Lung (tissue), 12 donors: Measurements from ENCODE around the gene BBOX1. TPM values are rescaled to one million over a fixed set of nuclear protein-coding genes. Genes with fewer than 3 reads are reported as not detected.
A peak's percentile ranks its signal among the peaks of the same experiment; 100 is the strongest.

Experiments used
- ATAC-seq: fragments of 200-7000 bp; cut with Tn5 transposase; one replicate; pipeline ENCODE4 v1.9.1; 2020; ENCODE audit warnings: moderate number of reproducible peaks; ENCODE audit not compliant: insufficient read depth, low FRiP score
- DNase-seq, 3 donors: peaks; one replicate each; pipeline ENCODE4 v3.0.0-alpha.2; 2013 to 2017
- H3K27ac ChIP-seq, 2 donors: one replicate each; pipeline ENCODE4 v1.5.1; 2013; ENCODE audit warnings: mild to moderate bottlenecking in 2 of 2, moderate library complexity in 2 of 2, control low read depth in 1 of 2, inconsistent platforms in 1 of 2, low read depth in 1 of 2, low read length in 1 of 2
- H3K27me3 ChIP-seq, 3 donors: one replicate each; pipeline ENCODE4 v1.5.1; 2013; ENCODE audit warnings: low read length in 2 of 3; ENCODE audit not compliant: control insufficient read depth in 3 of 3, insufficient read depth in 3 of 3
- H3K36me3 ChIP-seq, 4 donors: one replicate each; pipeline ENCODE4 v1.5.1; 2013; ENCODE audit warnings: low read length in 4 of 4, mild to moderate bottlenecking in 1 of 4, moderate library complexity in 1 of 4; ENCODE audit not compliant: control insufficient read depth in 4 of 4, insufficient read depth in 4 of 4
- H3K4me1 ChIP-seq, 5 donors: one replicate each; pipeline ENCODE4 v1.5.1; 2013; ENCODE audit warnings: low read length in 5 of 5, mild to moderate bottlenecking in 2 of 5, moderate library complexity in 1 of 5; ENCODE audit not compliant: control insufficient read depth in 5 of 5, insufficient read depth in 5 of 5
- H3K4me3 ChIP-seq: one replicate; pipeline ENCODE4 v1.5.1; 2013; ENCODE audit warnings: mild to moderate bottlenecking, control low read depth, moderate library complexity
- H3K9ac ChIP-seq, 2 donors: one replicate each; pipeline ENCODE4 v1.5.1; 2013; ENCODE audit warnings: low read length in 2 of 2, control low read depth in 1 of 2; ENCODE audit not compliant: insufficient read depth in 1 of 2
- H3K9me3 ChIP-seq, 4 donors: one replicate each; pipeline ENCODE4 v1.5.1; 2013; ENCODE audit warnings: low read length in 3 of 4, mild to moderate bottlenecking in 1 of 4, moderate library complexity in 1 of 4; ENCODE audit not compliant: control insufficient read depth in 4 of 4, insufficient read depth in 3 of 4
- WGBS, 2 donors: extraction: QIAGEN DNeasy Blood & Tissue Kit; methylation state at CpG; one replicate each; pipeline ENCODE4 v1.1.7; 2013; 5-methylcytosine and 5-hydroxymethylcytosine counted together
- polyA plus RNA-seq, 2 donors: library from polyadenylated mRNA; stranded (reverse); fragments of 200-250 nt; gene quantifications; one replicate each; pipeline ENCODE4 v1.2.1, GENCODE V29; 2013
- total RNA-seq, 2 donors: library from RNA; depleted of rRNA in 1 of 2; stranded (reverse); fragments of >200 nt in 1 of 2; gene quantifications; one replicate each; pipeline ENCODE4 v1.2.1, GENCODE V29; 2014 to 2021
- TF ChIP-seq, protein P1 (sequence below): IDR thresholded peaks from 2 replicates; pipeline ENCODE4 v1.5.1; 2012; ENCODE audit warnings: mild to moderate bottlenecking; ENCODE audit errors: control extremely low read depth, extremely low read depth
- donor health status: control.
- donor health status: control.
- donor health status: Bipolar disorder and iron deficiency.
- donor health status: healthy.
- donor health status: DM: yes; HTN: yes; CAD: no.

BBOX1 gene
- total and polyA plus RNA-seq, 4 donors: 0.08 to 1.9 (median 0.69) TPM

DNA sequence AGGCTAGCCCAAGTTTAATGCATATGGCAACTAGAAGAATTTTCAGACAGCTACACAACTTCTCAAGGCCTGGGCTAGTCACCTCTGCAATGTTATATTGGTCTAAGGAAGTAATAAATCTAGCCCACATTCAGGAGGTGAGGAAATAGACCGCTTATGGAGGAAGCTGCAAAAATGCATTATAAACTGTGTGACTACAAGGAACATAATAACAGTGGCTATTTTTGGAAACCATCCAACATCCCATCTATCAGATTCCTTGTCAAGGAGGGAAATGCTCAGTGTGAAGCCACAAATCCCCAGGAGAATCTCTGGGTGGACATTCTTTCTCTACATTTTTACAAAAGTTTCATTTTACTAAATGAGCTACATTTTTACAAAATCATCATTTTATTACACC is 76.1 kb downstream of the BBOX1 start:
- TF ChIP-seq, protein P1, sequence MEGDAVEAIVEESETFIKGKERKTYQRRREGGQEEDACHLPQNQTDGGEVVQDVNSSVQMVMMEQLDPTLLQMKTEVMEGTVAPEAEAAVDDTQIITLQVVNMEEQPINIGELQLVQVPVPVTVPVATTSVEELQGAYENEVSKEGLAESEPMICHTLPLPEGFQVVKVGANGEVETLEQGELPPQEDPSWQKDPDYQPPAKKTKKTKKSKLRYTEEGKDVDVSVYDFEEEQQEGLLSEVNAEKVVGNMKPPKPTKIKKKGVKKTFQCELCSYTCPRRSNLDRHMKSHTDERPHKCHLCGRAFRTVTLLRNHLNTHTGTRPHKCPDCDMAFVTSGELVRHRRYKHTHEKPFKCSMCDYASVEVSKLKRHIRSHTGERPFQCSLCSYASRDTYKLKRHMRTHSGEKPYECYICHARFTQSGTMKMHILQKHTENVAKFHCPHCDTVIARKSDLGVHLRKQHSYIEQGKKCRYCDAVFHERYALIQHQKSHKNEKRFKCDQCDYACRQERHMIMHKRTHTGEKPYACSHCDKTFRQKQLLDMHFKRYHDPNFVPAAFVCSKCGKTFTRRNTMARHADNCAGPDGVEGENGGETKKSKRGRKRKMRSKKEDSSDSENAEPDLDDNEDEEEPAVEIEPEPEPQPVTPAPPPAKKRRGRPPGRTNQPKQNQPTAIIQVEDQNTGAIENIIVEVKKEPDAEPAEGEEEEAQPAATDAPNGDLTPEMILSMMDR: no peak
- Histone ChIP-seq H3K4me3 (no peak overlapping the region), H3K36me3 (no peaks in the 10 kb centered on the region), H3K27ac (no peak overlapping the region), H3K9me3 (no peaks in the 10 kb centered on the region), H3K4me1 (no peaks in the 10 kb centered on the region), H3K27me3 (no peaks in the 10 kb centered on the region), H3K9ac (no peak overlapping the region)
- no peak for ATAC-seq
- 12 to 26% methylated on average over 1 of the region's 1 CpG for WGBS, 2 donors
- peak in 2 of 3 donors; percentile 49 to 74 for DNase-seq

DNA sequence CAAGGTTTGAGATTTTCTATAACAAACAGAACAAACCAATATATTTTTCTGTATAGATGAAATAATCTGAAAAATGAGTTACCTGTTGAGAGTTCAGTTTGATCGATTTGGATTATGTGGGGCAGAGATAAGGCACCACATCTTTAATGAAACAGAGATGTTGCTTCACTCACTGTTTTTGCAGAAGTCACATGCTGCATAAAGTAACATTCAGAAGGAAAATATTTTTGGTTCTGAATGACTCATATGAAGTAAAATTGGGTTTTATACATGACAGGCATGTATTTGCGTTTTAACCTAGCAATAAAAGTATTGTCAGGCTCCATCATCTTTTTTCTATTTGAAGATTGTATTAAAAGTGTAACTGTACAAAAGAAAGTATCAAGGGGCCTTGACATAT is 77.8 kb downstream of the BBOX1 start:
- Histone ChIP-seq H3K27me3 (no peaks in the 10 kb centered on the region), H3K27ac (no peak overlapping the region), H3K4me1 (no peaks in the 10 kb centered on the region), H3K9me3 (no peaks in the 10 kb centered on the region), H3K4me3 (no peak overlapping the region), H3K36me3 (no peaks in the 10 kb centered on the region), H3K9ac (no peak overlapping the region)
- WGBS, 2 donors: 89% methylated on average over 2 of the region's 2 CpGs
- DNase-seq: no peak
- TF ChIP-seq, protein P1: no peak
- ATAC-seq: no peak

- TF ChIP-seq, protein P1: no peak
- ATAC-seq (no peak), DNase-seq (no peak)
- Histone ChIP-seq H3K36me3 (no peaks in the 10 kb centered on the region), H3K9ac (no peak overlapping the region), H3K27me3 (no peaks in the 10 kb centered on the region), H3K9me3 (no peaks in the 10 kb centered on the region), H3K4me1 (no peaks in the 10 kb centered on the region), H3K27ac (no peak overlapping the region), H3K4me3 (no peak overlapping the region)
- WGBS, 2 donors: 74 to 78% methylated on average over 3 of the region's 3 CpGs
Measured at GRCh38 chr11:27118949-27119348, 78.3 kb downstream of the BBOX1 start.

- H3K9me3 ChIP-seq: no peaks in the 10 kb centered on the region
- no peak overlapping the region for H3K27ac ChIP-seq
- no peaks in the 10 kb centered on the region for H3K36me3 ChIP-seq
- DNase-seq: no peak
- ATAC-seq: no peak
- TF ChIP-seq, protein P1: no peak
- no peaks in the 10 kb centered on the region for H3K27me3 ChIP-seq
- no peak overlapping the region for H3K4me3 ChIP-seq
- no peaks in the 10 kb centered on the region for H3K4me1 ChIP-seq
- no peak overlapping the region for H3K9ac ChIP-seq
Measured at GRCh38 chr11:27119396-27119795, 78.8 kb downstream of the BBOX1 start.
